ENCODE results near the gene SMIM11. TPM values are rescaled to one million over a fixed set of nuclear protein-coding genes. Genes with fewer than 3 reads are reported as not detected.

Gene SMIM11
- total RNA-seq, 2 donors from 2014 or later = 2.1 to 19.2 TPM

Other genes with a start within 250 kb of the SMIM11 start
- gene KCNE2, start 11.5 kb upstream of the SMIM11 start, total RNA-seq = under 1 TPM in 1 of 2 donors, not detected in 1; 0.31 TPM
- not detected for gene SMIM34, start 48.4 kb downstream of the SMIM11 start, total RNA-seq
- under 1 TPM in 1 of 2 donors, not detected in 1; 0.27 TPM for gene KCNE1, start 136.7 kb downstream of the SMIM11 start, total RNA-seq
- gene RCAN1, start 239.6 kb downstream of the SMIM11 start, total RNA-seq = 1 to 10 TPM; 2.9 to 7.4 TPM